ENCODE results near the gene RS1.

Gene RS1

GRCh38 chrX:18672008-18672407, at the start of gene RS1:
RS1 (minus strand) TSS chrX:18672108; CDS start chrX:18672068, 40 bp downstream.
- TF ChIP-seq CTCF (IDR thresholded peaks at IDR 0.05), result no peak

GRCh38 chrX:18719852-18720251, 47.9 kb upstream of the RS1 start:
- no peak for TF ChIP-seq CTCF (IDR thresholded peaks at IDR 0.05)

GRCh38 chrX:18714910-18715309, 43.0 kb upstream of the RS1 start:
- TF ChIP-seq CTCF (IDR thresholded peaks at IDR 0.05), result no peak

DNA sequence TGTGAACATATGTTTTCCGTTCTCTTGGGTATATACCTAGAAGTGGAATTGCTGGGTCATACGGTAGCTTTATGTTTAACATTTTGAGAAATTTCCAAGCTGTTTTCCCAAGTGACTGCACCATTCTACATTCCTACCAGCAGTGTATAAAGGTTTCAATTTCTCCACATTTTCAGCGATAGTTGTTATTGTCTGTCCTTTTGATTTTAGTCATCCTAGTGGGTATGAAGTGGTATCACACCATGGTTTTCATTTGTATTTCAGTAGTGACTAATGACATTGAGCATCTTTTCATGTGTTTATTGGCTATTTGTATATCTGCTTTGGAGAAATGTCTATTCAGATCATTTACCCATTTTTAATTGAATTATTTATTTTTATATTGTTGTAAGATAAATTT, 37.9 kb upstream of the RS1 start:
- TF ChIP-seq CTCF (IDR thresholded peaks at IDR 0.05), result no peak

DNA sequence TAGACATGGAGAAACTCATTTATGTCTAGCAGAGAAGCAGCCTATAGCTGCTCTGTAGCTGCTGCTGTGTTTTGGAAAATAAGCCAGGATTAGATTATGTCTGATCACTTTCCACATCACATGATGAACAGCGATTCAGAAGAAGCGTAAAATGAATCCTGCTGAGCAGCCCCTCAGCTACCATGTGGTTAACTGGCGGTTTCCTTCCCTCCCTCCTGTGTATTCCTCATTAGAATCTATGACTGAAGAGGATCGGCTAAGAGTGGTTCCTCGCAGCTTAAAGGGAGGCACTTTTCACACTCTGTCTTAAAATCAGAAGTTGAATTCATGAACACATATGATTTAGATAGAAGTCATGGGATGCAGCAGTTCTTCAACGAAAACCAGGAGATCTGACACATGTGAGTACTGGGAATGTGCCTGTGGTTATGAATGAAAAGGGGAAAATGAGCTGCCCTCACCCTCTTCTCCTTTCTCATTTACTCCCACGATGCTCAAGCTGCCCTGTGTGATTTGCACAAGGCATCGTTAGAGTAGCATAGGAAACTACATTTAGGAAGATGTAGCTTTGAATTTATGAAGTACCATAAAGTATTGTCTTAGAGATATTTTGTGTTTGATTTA, 35.6 kb upstream of the RS1 start, which contains the start of gene PPEF1:
Gene PPEF1, plus strand, starts transcription at position 220 of the 624 bp plus-strand sequence. Its CDS starts 136 bp downstream, at position 356.
- no peak for TF ChIP-seq CTCF (IDR thresholded peaks at IDR 0.05)

DNA sequence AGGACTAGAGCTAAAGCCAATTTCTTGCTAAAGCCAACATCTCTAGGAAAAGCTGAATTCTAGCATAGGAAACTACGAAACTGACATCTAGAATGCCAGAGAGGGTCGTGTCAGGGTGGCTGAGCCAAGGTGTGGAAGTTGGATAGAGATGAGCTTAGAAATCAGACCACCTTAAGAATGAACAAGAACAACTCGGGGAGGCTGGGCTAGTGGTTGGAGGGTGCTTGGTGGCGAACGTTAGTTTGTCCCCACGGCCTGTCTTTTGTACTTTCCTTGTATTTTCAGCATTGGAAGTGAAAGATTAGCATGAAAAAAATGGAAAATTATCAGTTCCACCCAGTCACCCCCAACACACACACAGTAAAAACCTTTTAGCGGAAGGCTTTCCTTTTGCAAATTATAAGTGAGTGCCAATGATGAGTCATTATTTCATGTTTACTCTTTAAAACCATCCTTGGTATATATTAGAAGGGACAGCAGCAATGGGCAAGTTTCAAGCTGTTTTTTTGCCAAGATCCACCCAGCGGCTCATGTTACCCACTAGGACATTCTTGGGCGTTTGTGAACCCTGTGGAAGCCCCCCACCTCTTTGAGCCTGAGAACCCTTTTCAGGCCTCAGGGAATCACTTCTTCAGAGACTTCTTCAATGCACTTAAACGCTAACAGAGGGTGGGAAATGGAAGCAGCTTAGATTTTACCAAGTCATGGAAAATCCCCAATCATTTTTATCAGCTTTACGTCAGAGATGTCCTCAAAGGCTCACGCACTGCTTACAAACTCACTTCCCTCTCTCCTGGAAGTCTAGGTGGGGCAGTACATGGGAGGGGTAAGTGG, 30.7 kb upstream of the RS1 start:
- no peak for TF ChIP-seq CTCF (IDR thresholded peaks at IDR 0.05)

GRCh38 chrX:18701621-18702361, 29.9 kb upstream of the RS1 start:
- TF ChIP-seq CTCF (IDR thresholded peaks at IDR 0.05), result no peak
